A549 treated with dexamethasone at 1 μM for 4 hours (cell line): Measurements from ENCODE around the gene SMAP2. TPM values are rescaled to one million over a fixed set of nuclear protein-coding genes. Genes with fewer than 3 reads are reported as not detected.

Experiments
- total RNA-seq: library from RNA; stranded (reverse); fragments of 200-300 nt; extraction: Qiagen RNA extraction; gene quantifications from 5 replicates; pipeline ENCODE4 v1.2.3, GENCODE V29; 2022

Gene SMAP2
- 8.9 to 10.7 TPM (median 9.3 TPM) in 5 replicates for total RNA-seq

GRCh38 chr1:40373323-40374283 is at the start of gene SMAP2:
TSS of gene SMAP2 (plus strand) at chr1:40373727. CDS start at chr1:40374121, 394 bp downstream.

GRCh38 chr1:40449684-40450494 is 76.4 kb downstream of the SMAP2 start, which contains the start of gene ZFP69B:
TSS of gene ZFP69B (plus strand) at chr1:40450476. CDS start at chr1:40450962, 486 bp downstream.

Other genes starting within 250 kb of the SMAP2 start
- gene RLF, start 212.3 kb upstream of the SMAP2 start, total RNA-seq = 5.1 to 6.8 TPM (median 6.2 TPM) in 5 replicates
- gene TMCO2, start 125.8 kb upstream of the SMAP2 start, total RNA-seq = not detected in 5 replicates
- 36.9 to 43.6 TPM (median 37.7 TPM) in 5 replicates for gene ZMPSTE24, start 115.5 kb upstream of the SMAP2 start, total RNA-seq
- 0.17 to 0.25 TPM (median 0.19 TPM) in 5 replicates for gene COL9A2, start 56.4 kb upstream of the SMAP2 start, total RNA-seq
- 1.4 to 2.2 TPM (median 2.1 TPM) in 5 replicates for gene ZFP69B, start 76.7 kb downstream of the SMAP2 start, total RNA-seq
- not detected in 5 replicates for gene ZFP69, start 103.6 kb downstream of the SMAP2 start, total RNA-seq
- gene EXO5, start 135.0 kb downstream of the SMAP2 start, total RNA-seq = 3.3 to 5.1 TPM (median 4.4 TPM) in 5 replicates
- 1.7 to 2.3 TPM (median 1.9 TPM) in 5 replicates for gene ZNF684, start 157.9 kb downstream of the SMAP2 start, total RNA-seq